ENCODE measurements around the gene WDR59. TPM values are rescaled to one million over a fixed set of nuclear protein-coding genes. Genes with fewer than 3 reads are reported as not detected.

WDR59 gene
- total and polyA plus RNA-seq, 9 of the 15 experiments (the other 6 are each of a cell fraction or from before 2014, with no cell fraction given) = 12.7 to 126 (median 34.7) TPM

- TF ChIP-seq CHD7 (IDR thresholded peaks at IDR 0.05; ENCODE audit: low read depth, low read length) (no peak), MITF (IDR thresholded peaks at IDR 0.05) (no peak), RHOXF2B (CRISPR knock-in tag; conservative IDR thresholded peaks at IDR 0.05) (no peak), CTCF (IDR thresholded peaks at IDR 0.05 in 2 of 3, conservative IDR thresholded peaks at IDR 0.05 in 1 of 3; ENCODE audit: insufficient read depth in 2 of 3, low read depth in 1 of 3, low read length in 3 of 3) (no peak), ZNF778 (CRISPR knock-in tag; IDR thresholded peaks at IDR 0.05) (no peak), ZNF280A (IDR thresholded peaks at IDR 0.05; ENCODE audit: low read depth, partially characterized antibody) (no peak), BRF2 (IDR thresholded peaks at IDR 0.05; ENCODE audit: borderline replicate concordance, insufficient read depth, insufficient read length) (no peak), LEF1 (IDR thresholded peaks at IDR 0.05) (no peak)
Measured at GRCh38 chr16:75027520-75028300, 42.8 kb upstream of the WDR59 start (continued).
